GM10847 (cell line): ENCODE measurements around the gene MYO10.

ENCODE experiments used
- POLR2A ChIP-seq: IDR thresholded peaks from 2 replicates; pipeline ENCODE4 v1.6.1; 2011; ENCODE audit not compliant: insufficient read length; ENCODE audit errors: extremely low read depth

The MYO10 gene

GRCh38 chr5:16665601-16666000, 270.5 kb downstream of the MYO10 start:
- no peak for TF ChIP-seq POLR2A

GRCh38 chr5:16664368-16664767, 271.7 kb downstream of the MYO10 start:
- TF ChIP-seq POLR2A: no peak

GRCh38 chr5:16663840-16664239, 272.2 kb downstream of the MYO10 start:
- no peak for TF ChIP-seq POLR2A

GRCh38 chr5:16661713-16662112, 274.4 kb downstream of the MYO10 start:
- no peak for TF ChIP-seq POLR2A

- no peak for TF ChIP-seq POLR2A
Measured at GRCh38 chr5:16660982-16661381, 275.1 kb downstream of the MYO10 start.

- TF ChIP-seq POLR2A: no peak
Measured at GRCh38 chr5:16659536-16659935, 276.6 kb downstream of the MYO10 start.

- TF ChIP-seq POLR2A: no peak
Measured at GRCh38 chr5:16656561-16657191, 279.4 kb downstream of the MYO10 start.

GRCh38 chr5:16654647-16655334, 281.3 kb downstream of the MYO10 start:
- TF ChIP-seq POLR2A: no peak

GRCh38 chr5:16644301-16644889, 291.7 kb downstream of the MYO10 start:
- no peak for TF ChIP-seq POLR2A

GRCh38 chr5:16642867-16643266, 293.2 kb downstream of the MYO10 start:
- no peak for TF ChIP-seq POLR2A

GRCh38 chr5:16639206-16639605, 296.9 kb downstream of the MYO10 start:
- TF ChIP-seq POLR2A: no peak

- no peak for TF ChIP-seq POLR2A
Measured at GRCh38 chr5:16628376-16628775, 307.7 kb downstream of the MYO10 start.

- TF ChIP-seq POLR2A: no peak
Measured at GRCh38 chr5:16626696-16627264, 309.3 kb downstream of the MYO10 start.

- TF ChIP-seq POLR2A: no peak
Measured at GRCh38 chr5:16625096-16625495, 311.0 kb downstream of the MYO10 start.

- TF ChIP-seq POLR2A: no peak
Measured at GRCh38 chr5:16619136-16619535, 317.0 kb downstream of the MYO10 start.
